Activated CD4-positive, alpha-beta T cell treated with anti-CD3 and anti-CD28 coated beads, Interleukin-2, amount 10 ng/mL, durations not matched to agents 7 days and 5 days (primary cell): ENCODE data around the gene ABHD17C. TPM values are rescaled to one million over a fixed set of nuclear protein-coding genes. Genes with fewer than 3 reads are reported as not detected.
A peak's percentile ranks its signal among the peaks of the same experiment; 100 is the strongest.
"Not testable (repeated sequence)": the region's sequence is repeated elsewhere in the genome, so short reads cannot be mapped to it uniquely, and the experiment has no call there.

Experiments used
- CTCF ChIA-PET: fragments of 350-600 bp; sonication (Branson Sonifier 250); formaldehyde crosslinking; loops from one replicate; lab custom pipeline; 2021; ENCODE audit warnings: antibody characterized with exemption; lab: Charles Lee
- POLR2A ChIA-PET: fragments of 350-600 bp; sonication (Branson Sonifier 250); formaldehyde crosslinking; loops from one replicate; lab custom pipeline; 2021; ENCODE audit warnings: antibody characterized with exemption; lab: Charles Lee
- DNase-seq: peaks from one replicate; pipeline ENCODE4 v3.0.0-alpha.2; 2020
- H3K27ac Mint-ChIP-seq: one replicate; pipeline ENCODE4 v1.8.0; 2021; ENCODE audit warnings: mild to moderate bottlenecking, moderate library complexity, mixed read lengths
- H3K27me3 Mint-ChIP-seq: one replicate; pipeline ENCODE4 v1.8.0; 2021; ENCODE audit warnings: mixed read lengths
- H3K36me3 Mint-ChIP-seq: one replicate; pipeline ENCODE4 v1.8.0; 2021; ENCODE audit warnings: low read depth, mixed read lengths
- H3K4me1 Mint-ChIP-seq: one replicate; pipeline ENCODE4 v1.8.0; 2021; ENCODE audit warnings: mixed read lengths
- H3K4me3 Mint-ChIP-seq: one replicate; pipeline ENCODE4 v1.8.0; 2021; ENCODE audit warnings: mild to moderate bottlenecking, moderate library complexity, mixed read lengths
- H3K9me3 Mint-ChIP-seq: one replicate; pipeline ENCODE4 v1.8.0; 2021; ENCODE audit warnings: mixed read lengths
- total RNA-seq, 2 experiments: library from RNA; stranded (reverse); gene quantifications; one replicate each; pipeline ENCODE4 v1.2.3, GENCODE V29; 2021

Gene ABHD17C
- total RNA-seq, 2 experiments from 2014 or later: 4.0 to 5.6 TPM

DNA sequence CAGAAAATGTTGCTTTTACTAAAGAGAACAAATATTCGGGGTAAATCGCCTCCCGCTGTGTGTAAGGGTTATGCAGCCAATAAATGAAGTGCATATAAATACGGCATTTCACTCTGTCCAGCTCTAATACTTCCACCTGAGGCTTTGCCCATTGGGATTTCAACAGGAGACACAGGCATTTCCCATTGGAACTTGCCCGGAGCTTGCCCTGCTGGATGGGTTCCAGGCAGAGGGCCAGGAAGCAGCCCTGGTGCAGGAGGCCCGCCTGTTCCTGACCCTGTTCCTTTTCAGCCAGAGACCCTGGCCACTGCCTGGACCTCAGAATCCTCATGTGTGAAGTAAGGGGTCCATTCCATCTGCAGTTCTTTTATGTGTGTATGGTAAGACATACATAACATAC lies 66.6 kb downstream of the ABHD17C start:
- Mint-ChIP-seq H3K4me1 (no peaks in the 10 kb centered on the region), H3K9me3 (no peaks in the 10 kb centered on the region), H3K27me3 (peaks cover 3% of the 10 kb centered on the region), H3K4me3 (no peak overlapping the region), H3K36me3 (no peaks in the 10 kb centered on the region), H3K27ac (no peak overlapping the region)
- POLR2A ChIA-PET: no interaction called here
- CTCF ChIA-PET: no interaction called here
- DNase-seq: no peak

- H3K4me3 Mint-ChIP-seq, H3K27me3 Mint-ChIP-seq, H3K9me3 Mint-ChIP-seq, H3K36me3 Mint-ChIP-seq, H3K27ac Mint-ChIP-seq, DNase-seq, H3K4me1 Mint-ChIP-seq, POLR2A ChIA-PET, CTCF ChIA-PET: not testable (repeated sequence)
These were observed 68.1 kb downstream of the ABHD17C start for GRCh38 chr15:80763235-80763634.

DNA sequence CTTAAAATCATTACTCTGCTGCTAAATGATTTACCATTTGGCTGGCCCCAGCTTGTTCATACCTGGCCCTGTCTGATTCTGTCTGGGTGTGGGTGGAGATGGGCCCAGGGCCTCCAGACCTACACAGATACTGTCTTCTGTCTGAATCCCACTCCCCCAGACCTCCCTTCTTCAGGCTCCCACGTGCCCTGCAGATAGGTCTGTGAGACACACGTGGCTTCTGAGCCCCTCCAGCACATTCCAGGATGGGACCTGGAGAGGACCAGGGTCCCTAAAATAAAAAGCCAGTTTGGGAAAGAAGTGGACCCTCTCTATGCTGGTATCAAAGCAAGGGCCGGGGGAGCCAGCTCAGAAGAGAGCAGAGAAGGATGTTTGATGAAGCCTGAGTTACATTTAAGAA lies 69.4 kb downstream of the ABHD17C start:
- no peaks in the 10 kb centered on the region for H3K36me3 Mint-ChIP-seq
- no peak for DNase-seq
- H3K4me1 Mint-ChIP-seq: no peaks in the 10 kb centered on the region
- ChIA-PET POLR2A (no interaction called here), CTCF (interaction anchor here (0.9 kb wide), 1 partner anchor 214 kb away, joined by 3 read pairs; no protein-coding TSS in a partner anchor)
- H3K9me3 Mint-ChIP-seq: no peaks in the 10 kb centered on the region
- H3K27ac Mint-ChIP-seq: no peak overlapping the region
- no peak overlapping the region for H3K4me3 Mint-ChIP-seq
- H3K27me3 Mint-ChIP-seq: peaks cover 2% of the 10 kb centered on the region

DNA sequence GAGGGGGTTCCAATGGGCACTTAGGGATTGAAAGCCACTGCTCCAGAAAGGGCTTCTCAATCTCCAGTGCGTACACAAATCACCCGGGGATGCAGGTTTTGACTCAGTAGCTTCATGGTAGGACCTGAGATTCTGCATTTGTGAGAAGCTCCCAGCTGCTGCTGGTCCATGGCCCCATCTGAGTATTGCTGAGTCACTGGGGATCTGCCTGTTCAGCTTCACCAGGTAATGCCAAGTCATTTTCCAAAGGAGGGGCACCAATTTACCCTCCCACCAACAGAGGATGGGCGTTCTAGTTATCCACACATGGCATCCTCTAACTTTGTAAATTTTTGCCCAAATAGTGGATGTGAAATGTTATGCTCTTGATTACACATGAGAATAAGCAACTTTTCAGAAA lies 71.2 kb downstream of the ABHD17C start:
- Mint-ChIP-seq H3K4me3 (no peak overlapping the region), H3K9me3 (no peaks in the 10 kb centered on the region), H3K4me1 (no peaks in the 10 kb centered on the region), H3K36me3 (no peaks in the 10 kb centered on the region), H3K27ac (no peak overlapping the region), H3K27me3 (peaks cover 3% of the 10 kb centered on the region)
- POLR2A ChIA-PET: no interaction called here
- CTCF ChIA-PET: no interaction called here
- no peak for DNase-seq

GRCh38 chr15:80768158-80768557 lies 73.0 kb downstream of the ABHD17C start:
- ChIA-PET CTCF (interaction anchor here (1.0 kb wide), 1 partner anchor 8 kb away, joined by 5 read pairs; no protein-coding TSS in a partner anchor), POLR2A (no interaction called here)
- no peaks in the 10 kb centered on the region for H3K36me3 Mint-ChIP-seq
- H3K9me3 Mint-ChIP-seq: no peaks in the 10 kb centered on the region
- no peak overlapping the region for H3K4me3 Mint-ChIP-seq
- H3K27ac Mint-ChIP-seq: no peak overlapping the region
- H3K4me1 Mint-ChIP-seq: no peaks in the 10 kb centered on the region
- no peak for DNase-seq
- peaks cover 3% of the 10 kb centered on the region for H3K27me3 Mint-ChIP-seq

DNA sequence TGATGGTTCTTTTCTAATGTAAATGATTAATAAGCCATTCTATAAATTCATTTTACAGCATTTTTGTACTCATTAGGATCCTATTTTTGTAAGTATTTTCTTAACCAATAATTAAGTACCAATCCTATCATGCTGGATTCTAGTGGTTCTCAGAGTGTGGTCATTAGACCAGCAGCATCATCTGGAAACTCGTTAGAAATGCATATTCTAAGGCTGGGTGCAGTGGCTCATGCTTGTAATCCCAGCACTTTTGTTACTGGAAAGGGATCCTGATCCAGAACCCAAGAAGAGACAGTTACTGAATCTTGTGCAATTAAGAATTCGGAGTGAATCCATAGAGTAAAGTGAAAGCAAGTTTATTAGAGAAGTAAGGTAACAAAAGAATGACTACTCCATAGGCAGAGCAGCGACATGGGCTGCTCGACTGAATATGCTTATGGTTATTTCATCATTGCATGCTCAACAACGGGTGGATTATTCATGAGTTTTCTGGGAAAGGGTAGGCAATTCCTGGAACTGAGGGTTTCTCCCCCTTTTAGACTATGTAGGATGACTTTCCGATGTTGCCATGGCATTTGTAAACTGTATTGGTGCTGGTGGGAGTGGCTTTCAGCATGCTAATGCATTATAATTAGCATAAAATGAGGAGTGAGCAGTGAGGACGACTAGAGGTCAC lies 74.2 kb downstream of the ABHD17C start:
- Mint-ChIP-seq H3K36me3 (no peaks in the 10 kb centered on the region), H3K4me3 (no peak overlapping the region), H3K4me1 (no peaks in the 10 kb centered on the region), H3K27ac (no peak overlapping the region), H3K27me3 (peaks cover 7% of the 10 kb centered on the region), H3K9me3 (no peaks in the 10 kb centered on the region)
- DNase-seq: no peak
- ChIA-PET POLR2A (no interaction called here), CTCF (no interaction called here)

DNA sequence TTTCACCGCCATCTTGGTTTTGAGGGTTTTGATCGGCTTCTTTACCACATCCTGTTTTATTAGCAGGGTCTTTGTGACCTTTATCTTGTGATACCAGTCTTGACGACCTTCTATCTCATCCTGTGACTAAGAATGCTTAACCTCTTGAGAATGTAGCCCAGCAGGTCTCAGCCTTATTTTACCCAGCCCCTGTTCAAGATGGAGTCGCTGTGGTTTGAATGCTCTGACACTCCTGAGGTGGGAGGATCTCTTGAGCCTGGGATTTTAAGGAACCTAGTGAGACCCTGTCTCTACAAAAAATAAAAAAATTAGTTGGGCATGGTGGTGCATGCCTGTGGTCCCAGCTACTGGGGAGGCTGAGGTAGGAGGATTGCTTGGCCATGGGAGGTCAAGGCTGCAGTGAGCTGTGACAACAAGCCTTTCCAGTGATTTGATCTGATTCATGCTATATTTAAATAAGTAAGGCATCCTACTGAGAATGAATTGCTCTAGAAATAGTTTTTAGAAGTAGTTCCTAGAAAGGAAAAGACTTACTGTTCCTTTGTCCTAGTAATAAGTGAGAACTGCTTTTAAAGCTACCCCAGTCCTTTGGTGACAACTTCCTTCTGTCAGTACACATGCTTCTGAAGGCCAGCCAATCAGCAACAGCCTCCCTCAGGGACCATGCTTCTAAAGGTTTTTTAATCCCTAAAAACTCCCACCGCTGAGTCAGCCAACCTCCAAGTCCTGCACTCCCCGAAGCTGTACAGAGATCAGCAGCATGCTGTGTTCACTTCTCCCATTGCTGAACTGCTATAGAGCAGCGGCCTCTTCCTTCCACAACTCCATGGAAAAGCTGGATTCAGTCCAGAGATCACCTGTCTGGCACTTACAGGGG lies 75.0 kb downstream of the ABHD17C start:
- no peak overlapping the region for H3K4me3 Mint-ChIP-seq

DNA sequence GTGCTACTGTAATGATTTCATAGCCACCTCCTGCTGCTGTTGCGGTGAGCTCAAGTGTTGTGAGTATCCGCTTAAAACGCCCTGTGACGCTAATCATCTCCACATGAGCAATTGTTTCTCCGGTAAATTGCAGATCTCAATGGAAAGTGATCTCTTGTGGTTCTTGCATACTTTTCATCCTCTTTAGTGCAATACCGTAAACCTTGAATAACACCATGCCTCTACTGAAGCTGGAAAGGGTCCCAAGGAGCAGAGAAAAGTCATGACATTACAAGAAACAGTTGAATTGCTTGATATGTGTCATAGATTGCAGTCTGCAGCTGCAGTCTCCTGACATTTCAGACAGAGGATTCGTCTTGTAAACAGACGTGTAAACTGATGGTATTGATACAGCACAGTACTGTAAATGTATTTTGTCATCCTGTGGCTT lies 78.0 kb downstream of the ABHD17C start:
- Mint-ChIP-seq H3K27me3 (peaks cover 22% of the 10 kb centered on the region), H3K4me1 (peaks cover 3% of the 10 kb centered on the region), H3K9me3 (no peaks in the 10 kb centered on the region), H3K27ac (no peak overlapping the region), H3K4me3 (no peak overlapping the region), H3K36me3 (no peaks in the 10 kb centered on the region)
- no peak for DNase-seq
- POLR2A ChIA-PET: interaction anchor here (0.7 kb wide), 1 partner anchor 166 kb away, joined by 4 read pairs; no protein-coding TSS in a partner anchor
- CTCF ChIA-PET: no interaction called here

More for the DNA sequence above, 75.0 kb downstream of the ABHD17C start:
- Mint-ChIP-seq H3K4me1 (no peaks in the 10 kb centered on the region), H3K27me3 (peaks cover 9% of the 10 kb centered on the region), H3K27ac (no peak overlapping the region), H3K36me3 (no peaks in the 10 kb centered on the region), H3K9me3 (no peaks in the 10 kb centered on the region)
- CTCF ChIA-PET: no interaction called here
- no peak for DNase-seq
- POLR2A ChIA-PET: no interaction called here

GRCh38 chr15:80773792-80774352 lies 78.8 kb downstream of the ABHD17C start:
- DNase-seq: no peak
- H3K36me3 Mint-ChIP-seq: no peaks in the 10 kb centered on the region
- peaks cover 3% of the 10 kb centered on the region for H3K4me1 Mint-ChIP-seq
- H3K27ac Mint-ChIP-seq: no peak overlapping the region
- CTCF ChIA-PET: no interaction called here
- peaks cover 26% of the 10 kb centered on the region for H3K27me3 Mint-ChIP-seq
- no peak overlapping the region for H3K4me3 Mint-ChIP-seq
- POLR2A ChIA-PET: no interaction called here
- no peaks in the 10 kb centered on the region for H3K9me3 Mint-ChIP-seq

GRCh38 chr15:80774486-80774885 lies 79.4 kb downstream of the ABHD17C start:
- Mint-ChIP-seq H3K27me3 (peaks cover 27% of the 10 kb centered on the region), H3K4me3 (no peak overlapping the region), H3K27ac (no peak overlapping the region), H3K36me3 (no peaks in the 10 kb centered on the region), H3K4me1 (peaks cover 3% of the 10 kb centered on the region), H3K9me3 (no peaks in the 10 kb centered on the region)
- no peak for DNase-seq
- ChIA-PET POLR2A (no interaction called here), CTCF (no interaction called here)

GRCh38 chr15:80775338-80775737 lies 80.2 kb downstream of the ABHD17C start:
- H3K4me3 Mint-ChIP-seq: no peak overlapping the region
- peaks cover 35% of the 10 kb centered on the region for H3K27me3 Mint-ChIP-seq
- no peak for DNase-seq
- H3K27ac Mint-ChIP-seq: no peak overlapping the region
- no peaks in the 10 kb centered on the region for H3K36me3 Mint-ChIP-seq
- no peaks in the 10 kb centered on the region for H3K9me3 Mint-ChIP-seq
- POLR2A ChIA-PET: no interaction called here
- CTCF ChIA-PET: no interaction called here
- peaks cover 11% of the 10 kb centered on the region for H3K4me1 Mint-ChIP-seq

GRCh38 chr15:80776420-80777045 lies 81.4 kb downstream of the ABHD17C start:
- POLR2A ChIA-PET: interaction anchor here (0.5 kb wide), 1 partner anchor 30 kb away, joined by 3 read pairs; no protein-coding TSS in a partner anchor
- H3K36me3 Mint-ChIP-seq: no peaks in the 10 kb centered on the region
- CTCF ChIA-PET: interaction anchor here (0.6 to 1.6 kb wide), 6 partner anchors 8 to 320 kb away, joined by 3 to 7 read pairs (median 4); no protein-coding TSS in a partner anchor
- peaks cover 11% of the 10 kb centered on the region for H3K4me1 Mint-ChIP-seq
- H3K9me3 Mint-ChIP-seq: no peaks in the 10 kb centered on the region
- H3K27ac Mint-ChIP-seq: no peak overlapping the region
- H3K4me3 Mint-ChIP-seq: no peak overlapping the region
- peaks cover 45% of the 10 kb centered on the region for H3K27me3 Mint-ChIP-seq
- DNase-seq: peak; percentile 69
